ENCODE data around the gene SMIM1. TPM values are rescaled to one million over a fixed set of nuclear protein-coding genes. Genes with fewer than 3 reads are reported as not detected.

Gene SMIM1
- total and polyA plus RNA-seq, 9 of the 15 experiments (the other 6 are each of a cell fraction or from before 2014, with no cell fraction given): 2.3 to 125 (median 24.3) TPM

DNA sequence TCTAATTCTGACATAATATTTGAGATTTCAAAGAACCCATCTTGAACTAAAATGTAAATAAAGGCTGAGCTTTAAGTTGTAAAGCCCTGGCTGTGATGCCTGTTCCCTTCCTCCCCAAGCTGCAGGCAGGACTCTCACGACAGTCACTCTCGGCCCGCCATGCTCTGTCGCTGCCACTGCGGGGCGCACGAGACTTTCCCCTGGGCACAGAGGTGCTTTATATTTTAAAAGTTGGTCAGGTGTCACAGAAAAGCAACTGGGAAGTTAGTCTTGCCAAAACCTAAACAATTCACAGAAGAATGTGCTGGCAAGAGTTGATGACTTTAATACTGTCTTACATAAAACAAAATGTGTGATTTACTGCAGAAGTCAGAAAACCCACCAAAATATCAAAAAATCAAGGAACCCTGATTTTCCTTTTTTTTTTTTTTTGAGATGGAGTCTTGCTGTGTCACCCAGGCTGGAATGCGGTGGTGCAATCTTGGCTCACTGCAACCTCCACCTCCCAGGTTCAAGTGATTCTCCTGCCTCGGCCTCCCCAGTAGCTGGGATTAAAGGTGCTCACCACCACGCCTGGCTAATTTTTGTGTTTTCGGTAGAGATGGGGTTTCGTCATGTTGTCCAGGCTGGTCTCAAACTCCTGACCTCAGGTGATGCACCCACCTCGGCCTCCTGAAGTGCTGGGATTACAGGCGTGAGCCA is 13.1 kb downstream of the SMIM1 start (continued):
- TF ChIP-seq DIDO1 (tag; IDR thresholded peaks at IDR 0.05; ENCODE audit: low read depth) (no peak), KLF10 (CRISPR knock-in tag; IDR thresholded peaks at IDR 0.05) (no peak), RBBP5 (IDR thresholded peaks at IDR 0.05; ENCODE audit: borderline replicate concordance, insufficient read depth, low read length, poor library complexity, severe bottlenecking) (no peak), CREB3L1 (IDR thresholded peaks at IDR 0.05; ENCODE audit: borderline replicate concordance, low read depth) (no peak), ARID2 (IDR thresholded peaks at IDR 0.05) (0 out of 2 replicates have a peak, but pooled peaks have one; percentile 30), PRDM10 (IDR thresholded peaks at IDR 0.05; ENCODE audit: partially characterized antibody) (no peak), MED1 (CRISPR knock-in tag; IDR thresholded peaks at IDR 0.05; ENCODE audit: borderline replicate concordance) (no peak), GATA2 (CRISPR knock-in tag; IDR thresholded peaks at IDR 0.05) (no peak), KLF16 (IDR thresholded peaks at IDR 0.05) (peak; percentile 62), RHOXF2B (CRISPR knock-in tag; conservative IDR thresholded peaks at IDR 0.05) (no peak), ZBTB1 (CRISPR knock-in tag; IDR thresholded peaks at IDR 0.05; ENCODE audit: borderline replicate concordance, low read depth) (no peak), HDGF (IDR thresholded peaks at IDR 0.05) (no peak), IRF1 (CRISPR knock-in tag; IDR thresholded peaks at IDR 0.05; ENCODE audit: borderline replicate concordance) (no peak)
- TF ChIP-seq, protein P1, sequence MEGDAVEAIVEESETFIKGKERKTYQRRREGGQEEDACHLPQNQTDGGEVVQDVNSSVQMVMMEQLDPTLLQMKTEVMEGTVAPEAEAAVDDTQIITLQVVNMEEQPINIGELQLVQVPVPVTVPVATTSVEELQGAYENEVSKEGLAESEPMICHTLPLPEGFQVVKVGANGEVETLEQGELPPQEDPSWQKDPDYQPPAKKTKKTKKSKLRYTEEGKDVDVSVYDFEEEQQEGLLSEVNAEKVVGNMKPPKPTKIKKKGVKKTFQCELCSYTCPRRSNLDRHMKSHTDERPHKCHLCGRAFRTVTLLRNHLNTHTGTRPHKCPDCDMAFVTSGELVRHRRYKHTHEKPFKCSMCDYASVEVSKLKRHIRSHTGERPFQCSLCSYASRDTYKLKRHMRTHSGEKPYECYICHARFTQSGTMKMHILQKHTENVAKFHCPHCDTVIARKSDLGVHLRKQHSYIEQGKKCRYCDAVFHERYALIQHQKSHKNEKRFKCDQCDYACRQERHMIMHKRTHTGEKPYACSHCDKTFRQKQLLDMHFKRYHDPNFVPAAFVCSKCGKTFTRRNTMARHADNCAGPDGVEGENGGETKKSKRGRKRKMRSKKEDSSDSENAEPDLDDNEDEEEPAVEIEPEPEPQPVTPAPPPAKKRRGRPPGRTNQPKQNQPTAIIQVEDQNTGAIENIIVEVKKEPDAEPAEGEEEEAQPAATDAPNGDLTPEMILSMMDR (IDR thresholded peaks at IDR 0.05 in 2 of 3, conservative IDR thresholded peaks at IDR 0.05 in 1 of 3; ENCODE audit: insufficient read depth in 2 of 3, low read depth in 1 of 3, low read length in 3 of 3): peak; percentile 88 to 96 (median 91)
